Prostate gland (tissue), 2 donors: ENCODE measurements around the gene SEMA6B.

Experiments
- POLR2A ChIP-seq: fragments of 450-650 bp; IDR thresholded peaks from one replicate; pipeline ENCODE4 v1.6.1; 2016; ENCODE audit warnings: antibody characterized with exemption, mild to moderate bottlenecking
- POLR2AphosphoS5 ChIP-seq: sonication (generic); formaldehyde crosslinking; IDR thresholded peaks from one replicate; pipeline ENCODE4 v1.6.1; 2017; ENCODE audit warnings: antibody characterized with exemption
- TF ChIP-seq, protein P1 (sequence below), 4 experiments: fragments of 200-600 bp in 2 of 4; fragments of 450-650 bp in 2 of 4; sonication (generic) in 2 of 4; IDR thresholded peaks; 1 replicate in 3 of 4; 2 replicates in 1 of 4; pipeline ENCODE4 v1.5.1; 2016 to 2019; ENCODE audit warnings: antibody characterized with exemption in 4 of 4, mild to moderate bottlenecking in 2 of 4, moderate library complexity in 2 of 4

DNA sequence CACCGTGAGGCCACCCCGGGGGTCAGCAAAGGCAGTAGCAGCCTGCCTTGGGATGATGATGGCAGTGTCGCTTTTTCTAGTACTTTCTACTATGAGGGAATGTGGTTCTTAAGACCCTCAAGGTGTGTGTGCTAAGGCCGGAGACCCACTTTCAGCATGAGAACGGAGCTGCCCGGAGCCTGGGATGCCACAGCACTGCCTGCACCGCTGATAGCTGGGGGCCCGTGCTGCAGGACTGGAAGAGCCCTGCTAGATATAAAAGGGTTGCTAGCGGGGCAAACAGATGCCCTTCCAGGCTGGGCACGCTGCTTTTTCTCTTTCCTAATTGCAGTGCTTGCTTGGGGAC, 55.7 kb downstream of the SEMA6B start:
- TF ChIP-seq, protein P1, sequence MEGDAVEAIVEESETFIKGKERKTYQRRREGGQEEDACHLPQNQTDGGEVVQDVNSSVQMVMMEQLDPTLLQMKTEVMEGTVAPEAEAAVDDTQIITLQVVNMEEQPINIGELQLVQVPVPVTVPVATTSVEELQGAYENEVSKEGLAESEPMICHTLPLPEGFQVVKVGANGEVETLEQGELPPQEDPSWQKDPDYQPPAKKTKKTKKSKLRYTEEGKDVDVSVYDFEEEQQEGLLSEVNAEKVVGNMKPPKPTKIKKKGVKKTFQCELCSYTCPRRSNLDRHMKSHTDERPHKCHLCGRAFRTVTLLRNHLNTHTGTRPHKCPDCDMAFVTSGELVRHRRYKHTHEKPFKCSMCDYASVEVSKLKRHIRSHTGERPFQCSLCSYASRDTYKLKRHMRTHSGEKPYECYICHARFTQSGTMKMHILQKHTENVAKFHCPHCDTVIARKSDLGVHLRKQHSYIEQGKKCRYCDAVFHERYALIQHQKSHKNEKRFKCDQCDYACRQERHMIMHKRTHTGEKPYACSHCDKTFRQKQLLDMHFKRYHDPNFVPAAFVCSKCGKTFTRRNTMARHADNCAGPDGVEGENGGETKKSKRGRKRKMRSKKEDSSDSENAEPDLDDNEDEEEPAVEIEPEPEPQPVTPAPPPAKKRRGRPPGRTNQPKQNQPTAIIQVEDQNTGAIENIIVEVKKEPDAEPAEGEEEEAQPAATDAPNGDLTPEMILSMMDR (IDR thresholded peaks at IDR 0.05): no peak
- no peak for TF ChIP-seq POLR2AphosphoS5
- TF ChIP-seq POLR2A: no peak
